AG10803 (cell line): ENCODE data around the gene A2M.

Experiments
- DNase-seq: peaks from one replicate; pipeline ENCODE4 v3.0.0; 2010; ENCODE audit warnings: low read depth
- H3K4me3 ChIP-seq: 2 replicates; pipeline ENCODE4 v1.5.1; 2011; ENCODE audit warnings: mild to moderate bottlenecking, low read length, control low read depth
- CTCF ChIP-seq: conservative IDR thresholded peaks from 2 replicates; pipeline ENCODE4 v1.5.1; 2011; ENCODE audit warnings: mild to moderate bottlenecking, low read length, control low read depth, inconsistent platforms

The A2M gene

GRCh38 chr12:9106067-9106466, 9.7 kb downstream of the A2M start:
- H3K4me3 ChIP-seq = no peak overlapping the region
- no peak for DNase-seq
- no peak for TF ChIP-seq CTCF

- TF ChIP-seq CTCF = no peak
Measured at GRCh38 chr12:9104767-9105423, 10.8 kb downstream of the A2M start.

GRCh38 chr12:9104087-9104486, 11.6 kb downstream of the A2M start:
- DNase-seq = no peak
- no peak overlapping the region for H3K4me3 ChIP-seq
- no peak for TF ChIP-seq CTCF

More at GRCh38 chr12:9104767-9105423, 10.8 kb downstream of the A2M start:
- no peak for DNase-seq
- H3K4me3 ChIP-seq = no peak overlapping the region

GRCh38 chr12:9103050-9103849, 12.5 kb downstream of the A2M start:
- no peak for TF ChIP-seq CTCF
- no peak for DNase-seq

GRCh38 chr12:9101018-9101687, 14.6 kb downstream of the A2M start:
- TF ChIP-seq CTCF = no peak
- DNase-seq = no peak
- H3K4me3 ChIP-seq = no peak overlapping the region

More at GRCh38 chr12:9103050-9103849, 12.5 kb downstream of the A2M start:
- H3K4me3 ChIP-seq = no peak overlapping the region

GRCh38 chr12:9099552-9100190, 16.0 kb downstream of the A2M start:
- H3K4me3 ChIP-seq = no peak overlapping the region
- no peak for TF ChIP-seq CTCF
- DNase-seq = no peak
